PFSK-1 (cell line): ENCODE measurements around the gene RHOD.

Source experiments
- FOXP2 ChIP-seq: optimal IDR thresholded peaks from 2 replicates; pipeline ENCODE3; 2011; ENCODE audit warnings: borderline replicate concordance, control low read depth, inconsistent platforms; ENCODE audit not compliant: insufficient read depth; ENCODE audit errors: extremely low read length, extremely low read depth
- POLR2AphosphoS5 ChIP-seq: IDR thresholded peaks from 2 replicates; pipeline ENCODE4 v1.6.1; 2012; ENCODE audit warnings: low read depth, mild to moderate bottlenecking, control low read depth, low read length, moderate library complexity
- SIN3A ChIP-seq: IDR thresholded peaks from 2 replicates; pipeline ENCODE4 v1.6.1; 2012; ENCODE audit warnings: mild to moderate bottlenecking, low read length, moderate library complexity, borderline replicate concordance; ENCODE audit not compliant: insufficient read depth
- TAF1 ChIP-seq: IDR thresholded peaks from 2 replicates; pipeline ENCODE4 v1.6.1; 2012; ENCODE audit warnings: low read length, control low read depth, borderline replicate concordance; ENCODE audit not compliant: insufficient read depth
- TF ChIP-seq, protein P1 (sequence below), 2 experiments: IDR thresholded peaks; 2 replicates each; pipeline versions ENCODE4 v1.6.1 to v1.8.0; 2011 to 2012; ENCODE audit warnings: low read depth in 2 of 2, low read length in 2 of 2, control low read depth in 1 of 2, inconsistent platforms in 1 of 2, mild to moderate bottlenecking in 1 of 2, moderate library complexity in 1 of 2; ENCODE audit not compliant: insufficient read depth in 1 of 2

The RHOD gene

DNA sequence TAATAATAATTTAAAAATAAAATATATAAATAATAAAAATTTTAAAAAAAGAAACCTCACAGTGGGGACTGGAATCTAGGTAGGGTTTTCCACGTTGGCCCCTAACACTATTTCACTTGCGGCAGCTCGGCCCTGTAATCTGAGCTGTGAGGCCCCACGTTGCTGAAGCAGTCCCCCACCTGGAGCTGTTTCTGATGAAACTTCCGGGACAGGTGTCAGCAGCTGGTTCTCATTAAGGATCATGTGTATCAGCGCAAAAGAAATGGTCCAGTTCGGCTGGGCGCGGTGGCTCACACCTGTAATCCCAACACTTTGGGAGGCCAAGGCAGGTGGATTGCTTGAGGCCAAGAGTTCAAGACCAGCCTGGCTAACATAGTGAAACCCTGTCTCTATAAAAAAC lies 17.3 kb downstream of the RHOD start:
- TF ChIP-seq FOXP2 = no peak

DNA sequence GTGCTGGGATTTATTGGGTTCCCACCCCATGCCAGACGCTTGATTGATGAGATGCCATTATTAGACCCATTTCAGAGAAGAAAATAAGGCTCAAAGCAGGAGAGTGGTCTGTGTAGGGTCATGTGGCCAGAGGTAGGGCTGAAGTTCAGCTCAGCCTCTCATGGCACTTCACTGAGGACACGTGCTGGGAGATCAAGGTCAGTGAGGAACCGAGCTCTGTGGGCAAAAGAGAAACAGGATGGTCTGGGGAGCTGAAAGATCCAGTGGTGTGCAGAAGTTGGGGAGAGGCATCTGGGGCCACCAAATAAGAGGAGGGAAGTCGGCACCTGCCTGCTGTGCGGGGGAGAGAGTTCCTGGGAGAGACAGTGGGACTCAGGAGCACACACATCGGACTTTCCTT lies 19.6 kb downstream of the RHOD start:
- TF ChIP-seq TAF1 (no peak), SIN3A (no peak), POLR2AphosphoS5 (no peak)
- TF ChIP-seq, protein P1, sequence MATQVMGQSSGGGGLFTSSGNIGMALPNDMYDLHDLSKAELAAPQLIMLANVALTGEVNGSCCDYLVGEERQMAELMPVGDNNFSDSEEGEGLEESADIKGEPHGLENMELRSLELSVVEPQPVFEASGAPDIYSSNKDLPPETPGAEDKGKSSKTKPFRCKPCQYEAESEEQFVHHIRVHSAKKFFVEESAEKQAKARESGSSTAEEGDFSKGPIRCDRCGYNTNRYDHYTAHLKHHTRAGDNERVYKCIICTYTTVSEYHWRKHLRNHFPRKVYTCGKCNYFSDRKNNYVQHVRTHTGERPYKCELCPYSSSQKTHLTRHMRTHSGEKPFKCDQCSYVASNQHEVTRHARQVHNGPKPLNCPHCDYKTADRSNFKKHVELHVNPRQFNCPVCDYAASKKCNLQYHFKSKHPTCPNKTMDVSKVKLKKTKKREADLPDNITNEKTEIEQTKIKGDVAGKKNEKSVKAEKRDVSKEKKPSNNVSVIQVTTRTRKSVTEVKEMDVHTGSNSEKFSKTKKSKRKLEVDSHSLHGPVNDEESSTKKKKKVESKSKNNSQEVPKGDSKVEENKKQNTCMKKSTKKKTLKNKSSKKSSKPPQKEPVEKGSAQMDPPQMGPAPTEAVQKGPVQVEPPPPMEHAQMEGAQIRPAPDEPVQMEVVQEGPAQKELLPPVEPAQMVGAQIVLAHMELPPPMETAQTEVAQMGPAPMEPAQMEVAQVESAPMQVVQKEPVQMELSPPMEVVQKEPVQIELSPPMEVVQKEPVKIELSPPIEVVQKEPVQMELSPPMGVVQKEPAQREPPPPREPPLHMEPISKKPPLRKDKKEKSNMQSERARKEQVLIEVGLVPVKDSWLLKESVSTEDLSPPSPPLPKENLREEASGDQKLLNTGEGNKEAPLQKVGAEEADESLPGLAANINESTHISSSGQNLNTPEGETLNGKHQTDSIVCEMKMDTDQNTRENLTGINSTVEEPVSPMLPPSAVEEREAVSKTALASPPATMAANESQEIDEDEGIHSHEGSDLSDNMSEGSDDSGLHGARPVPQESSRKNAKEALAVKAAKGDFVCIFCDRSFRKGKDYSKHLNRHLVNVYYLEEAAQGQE (IDR thresholded peaks at IDR 0.05; ENCODE audit: insufficient read depth in 1 of 2, low read depth in 2 of 2, low read length in 2 of 2) = no peak

DNA sequence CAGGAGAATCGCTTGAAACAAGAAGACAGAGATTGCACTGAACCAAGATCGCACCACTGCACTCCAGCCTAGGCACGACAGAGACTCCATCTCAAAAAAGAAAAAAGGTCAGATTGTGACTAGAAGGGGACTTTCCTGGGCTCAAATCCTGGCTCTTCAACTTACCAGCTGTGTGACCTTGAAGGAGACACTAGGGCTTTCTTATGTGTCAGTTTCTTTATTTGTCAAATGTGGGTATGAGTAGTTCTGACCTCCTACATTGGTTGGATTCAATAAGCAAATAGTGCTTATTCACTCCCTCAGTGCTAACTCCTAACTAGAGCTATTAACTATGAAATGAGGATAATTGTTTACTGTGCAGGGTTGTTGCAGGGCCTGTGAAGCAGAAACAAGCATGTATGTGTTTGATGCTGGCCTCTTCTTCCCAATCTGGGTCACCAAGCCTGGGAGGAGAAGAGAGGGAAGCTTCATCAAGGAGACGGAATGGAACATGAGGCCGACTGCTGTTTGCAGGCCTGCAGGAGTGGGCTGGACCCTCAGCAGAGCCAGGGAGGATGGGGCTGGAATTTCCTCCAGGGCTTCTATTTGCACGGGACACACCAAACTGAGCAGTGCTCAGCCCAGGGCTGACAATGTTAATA lies 22.5 kb downstream of the RHOD start:
- no peak for TF ChIP-seq TAF1
- TF ChIP-seq SIN3A = no peak
- no peak for TF ChIP-seq FOXP2
- TF ChIP-seq, protein P1 (IDR thresholded peaks at IDR 0.05; ENCODE audit: insufficient read depth in 1 of 2, low read depth in 2 of 2, low read length in 2 of 2) = no peak
- TF ChIP-seq POLR2AphosphoS5 = no peak

DNA sequence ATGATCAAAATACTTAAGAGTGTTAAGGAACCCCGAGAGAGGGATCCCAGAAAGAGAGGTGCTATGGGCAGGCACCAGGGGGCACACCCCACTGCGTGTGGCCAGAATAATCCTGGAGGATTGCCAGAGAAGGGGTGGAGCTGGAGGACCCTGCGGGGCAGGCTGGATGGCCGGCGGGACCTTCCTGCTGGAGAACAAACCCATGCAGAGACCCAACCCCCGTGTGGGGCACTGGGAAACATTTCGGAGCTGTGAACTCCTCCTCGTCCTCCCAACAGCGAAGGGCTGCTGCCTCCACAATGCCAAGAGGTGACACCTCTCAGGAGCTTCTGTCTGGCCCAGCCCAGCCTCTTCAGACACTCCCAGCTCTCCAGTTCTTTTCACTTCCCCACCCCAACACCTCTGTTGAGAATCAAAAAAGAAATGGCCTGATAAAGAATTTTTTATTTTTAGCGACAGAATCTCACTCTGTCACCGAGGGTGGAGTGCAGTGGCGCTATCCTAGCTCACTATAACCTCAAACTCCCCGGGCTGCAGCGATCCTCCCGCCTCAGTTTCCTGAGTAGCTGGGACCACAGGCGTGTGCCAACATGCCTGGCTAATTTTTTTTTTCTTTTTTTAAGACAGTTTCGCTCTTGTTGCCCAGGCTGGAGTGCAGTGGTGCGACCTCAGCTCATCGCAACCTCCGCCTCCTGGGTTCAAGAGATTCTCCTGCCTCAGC lies 25.6 kb downstream of the RHOD start:
- TF ChIP-seq SIN3A (no peak), FOXP2 (no peak), POLR2AphosphoS5 (no peak), TAF1 (no peak)
- TF ChIP-seq, protein P1 (IDR thresholded peaks at IDR 0.05; ENCODE audit: insufficient read depth in 1 of 2, low read depth in 2 of 2, low read length in 2 of 2) = no peak

DNA sequence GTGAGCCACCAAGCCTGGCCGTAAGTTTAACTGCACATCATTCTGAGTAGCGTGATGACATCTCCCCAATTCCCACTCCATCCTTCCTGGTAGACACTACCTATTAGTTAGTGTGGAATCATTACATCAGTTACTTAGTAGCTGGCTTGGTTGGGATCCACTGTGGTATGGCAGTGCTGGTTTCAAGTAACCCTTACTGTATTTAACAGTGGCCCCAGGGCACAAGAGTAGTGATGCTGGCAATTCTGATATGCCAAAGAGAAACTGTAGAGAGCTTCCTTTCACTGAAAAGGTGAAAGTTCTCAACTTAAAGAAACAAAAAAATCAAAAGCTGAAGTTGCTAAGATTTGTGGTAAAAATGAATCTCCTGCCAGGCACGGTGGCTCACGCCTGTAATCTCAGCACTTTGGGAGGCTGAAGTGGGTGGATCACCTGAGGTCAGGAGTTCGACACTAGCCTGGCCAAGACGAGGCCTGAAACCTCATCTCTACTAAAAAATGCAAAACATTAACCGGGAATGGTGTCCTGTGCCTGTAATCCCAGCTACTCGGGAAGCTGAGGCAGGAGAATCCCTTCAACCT lies 27.2 kb downstream of the RHOD start:
- TF ChIP-seq FOXP2 (no peak), TAF1 (no peak)

DNA sequence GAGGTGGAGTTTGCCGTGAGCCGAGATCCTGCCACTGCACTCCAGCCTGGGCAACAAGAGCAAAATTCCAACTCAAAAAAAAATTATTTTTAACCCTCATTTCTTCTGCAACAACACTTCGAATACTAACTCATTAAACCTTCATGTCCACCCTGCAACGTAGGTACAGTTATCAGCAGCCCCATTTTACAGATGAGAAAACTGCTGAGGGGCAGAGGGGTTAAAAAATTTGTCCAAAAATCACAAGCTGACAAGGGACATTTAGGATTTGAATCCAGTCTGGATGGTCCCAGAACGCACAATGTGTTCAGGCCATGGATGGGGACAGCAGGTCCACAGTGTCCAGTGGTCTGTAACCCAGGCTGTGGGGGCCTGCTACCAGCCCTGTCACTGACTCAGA lies 29.0 kb downstream of the RHOD start:
- TF ChIP-seq SIN3A (no peak), FOXP2 (no peak), TAF1 (no peak), POLR2AphosphoS5 (no peak)
